Suprapubic skin (tissue), 4 donors: ENCODE measurements around the gene CNPY3.

Experiments used
- EP300 ChIP-seq: sonication (generic); formaldehyde crosslinking; IDR thresholded peaks from one replicate; pipeline ENCODE4 v1.6.1; 2017; ENCODE audit warnings: antibody characterized with exemption
- POLR2A ChIP-seq, 2 donors: fragments of 450-650 bp; IDR thresholded peaks; one replicate each; pipeline ENCODE4 v1.6.1; 2017; ENCODE audit warnings: antibody characterized with exemption in 2 of 2, mild to moderate bottlenecking in 2 of 2, moderate library complexity in 2 of 2
- POLR2AphosphoS5 ChIP-seq, 3 donors: sonication (generic); formaldehyde crosslinking; IDR thresholded peaks; one replicate each; pipeline ENCODE4 v1.6.1; 2017; ENCODE audit warnings: antibody characterized with exemption in 3 of 3

DNA sequence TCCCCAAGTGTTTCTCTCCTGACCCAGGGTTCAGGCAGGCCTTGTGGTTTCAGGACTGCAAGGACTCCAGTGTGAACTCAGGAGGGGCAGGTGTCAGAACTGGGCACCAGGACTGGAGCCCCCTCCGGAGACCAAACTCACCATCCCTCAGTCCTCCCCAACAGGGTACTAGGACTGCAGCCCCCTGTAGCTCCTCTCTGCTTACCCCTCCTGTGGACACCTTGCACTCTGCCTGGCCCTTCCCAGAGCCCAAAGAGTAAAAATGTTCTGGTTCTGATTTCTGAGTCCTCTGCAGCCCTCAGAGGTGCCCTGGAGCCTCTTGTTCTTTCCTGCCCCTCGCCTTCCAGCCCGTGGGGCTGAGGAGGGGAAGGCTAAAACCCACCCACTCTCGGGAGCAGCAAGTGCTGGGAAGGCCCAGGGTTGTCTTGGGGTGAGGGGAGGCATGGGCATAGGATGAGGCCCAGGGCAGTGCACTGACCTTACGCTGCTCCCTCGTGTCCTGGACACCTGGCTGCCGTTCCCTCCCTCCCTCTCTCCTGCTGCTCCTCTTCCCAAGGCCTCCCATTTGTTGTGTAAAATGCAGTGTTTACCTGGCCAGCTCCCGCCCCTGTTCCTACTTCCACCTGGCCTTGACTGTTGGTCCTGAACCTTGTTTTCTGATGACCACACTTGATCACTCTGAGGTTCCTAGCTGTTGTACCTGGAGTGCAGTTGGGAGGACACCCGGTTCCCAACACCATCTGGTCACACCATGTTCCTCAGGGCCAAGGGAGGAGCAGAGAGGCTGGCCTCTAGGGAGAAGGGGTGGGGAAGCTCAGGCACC is 9.9 kb downstream of the CNPY3 start:
- no peak for TF ChIP-seq POLR2A (IDR thresholded peaks at IDR 0.05)
- no peak for TF ChIP-seq POLR2AphosphoS5 (IDR thresholded peaks at IDR 0.05)
- TF ChIP-seq EP300, result no peak
